Central memory CD4-positive, alpha-beta T cell (primary cell): ENCODE data around the gene BHLHE23.

Source experiments
- DNase-seq: peaks from one replicate; pipeline ENCODE4 v3.0.0; 2022

BHLHE23 gene

GRCh38 chr20:62987114-62987513 lies 19.6 kb downstream of the BHLHE23 start:
- DNase-seq, result no peak

GRCh38 chr20:62986257-62986800 lies 20.4 kb downstream of the BHLHE23 start:
- DNase-seq, result no peak

GRCh38 chr20:62985444-62985778 lies 21.4 kb downstream of the BHLHE23 start:
- DNase-seq, result no peak

GRCh38 chr20:62984666-62985443 lies 21.9 kb downstream of the BHLHE23 start:
- no peak for DNase-seq

GRCh38 chr20:62983210-62983609 lies 23.6 kb downstream of the BHLHE23 start:
- no peak for DNase-seq

GRCh38 chr20:62982124-62983075 lies 24.4 kb downstream of the BHLHE23 start:
- no peak for DNase-seq

- peak; percentile 69 for DNase-seq
Observed at GRCh38 chr20:62980970-62981369, 25.8 kb downstream of the BHLHE23 start.

GRCh38 chr20:62980380-62980960 lies 26.3 kb downstream of the BHLHE23 start:
- DNase-seq, result no peak

GRCh38 chr20:62979876-62980373 lies 26.8 kb downstream of the BHLHE23 start:
- DNase-seq, result no peak

- no peak for DNase-seq
Observed at GRCh38 chr20:62979310-62979709, 27.5 kb downstream of the BHLHE23 start.

GRCh38 chr20:62978561-62978943 lies 28.2 kb downstream of the BHLHE23 start:
- no peak for DNase-seq

- peak; percentile 88 for DNase-seq
Observed at GRCh38 chr20:62977613-62978560, 28.9 kb downstream of the BHLHE23 start.

- DNase-seq, result no peak
Observed at GRCh38 chr20:62976886-62977285, 29.9 kb downstream of the BHLHE23 start.

GRCh38 chr20:62975812-62976508 lies 30.8 kb downstream of the BHLHE23 start:
- no peak for DNase-seq

GRCh38 chr20:62975251-62975760 lies 31.5 kb downstream of the BHLHE23 start:
- no peak for DNase-seq

GRCh38 chr20:62972845-62973745 lies 33.7 kb downstream of the BHLHE23 start:
- DNase-seq, result no peak

- peak; percentile 74 for DNase-seq
Observed at GRCh38 chr20:62971950-62972844, 34.6 kb downstream of the BHLHE23 start.

- no peak for DNase-seq
Observed at GRCh38 chr20:62971211-62971949, 35.4 kb downstream of the BHLHE23 start.
